ENCODE measurements around the gene SPTLC3. TPM values are rescaled to one million over a fixed set of nuclear protein-coding genes. Genes with fewer than 3 reads are reported as not detected.

SPTLC3 gene
- total RNA-seq, 4 donors from 2014 or later, result 62.5 to 76.6 (median 71.9) TPM

DNA sequence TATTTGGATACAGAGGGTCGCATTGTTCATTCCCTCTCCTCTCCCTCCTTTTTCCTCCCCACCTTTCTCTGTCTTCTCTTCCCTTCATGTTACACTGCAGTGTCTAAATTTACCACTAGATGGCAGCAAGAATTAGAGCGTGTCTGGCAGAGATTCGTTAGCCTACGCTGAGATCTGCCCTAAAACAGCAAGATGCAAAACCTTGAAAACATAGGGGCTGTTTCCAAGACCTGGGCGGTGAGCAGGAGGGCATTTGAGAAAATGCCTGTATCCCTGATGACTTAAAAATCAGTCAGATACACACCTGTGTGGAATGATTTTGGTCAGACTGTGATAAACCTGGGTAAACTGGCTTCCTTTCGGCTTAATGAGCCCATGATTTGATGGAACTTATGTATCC, 110.8 kb downstream of the SPTLC3 start:
- DNase-seq (ENCODE audit: low spot score in 2 of 2), result peak in 1 of 2 donors; percentile 23
- H3K4me3 ChIP-seq (ENCODE audit: low read depth, poor library complexity, severe bottlenecking), result no peak overlapping the region
- WGBS, 2 donors, result 17 to 20% methylated on average over 6 of the region's 6 CpGs
- TF ChIP-seq, protein P1, sequence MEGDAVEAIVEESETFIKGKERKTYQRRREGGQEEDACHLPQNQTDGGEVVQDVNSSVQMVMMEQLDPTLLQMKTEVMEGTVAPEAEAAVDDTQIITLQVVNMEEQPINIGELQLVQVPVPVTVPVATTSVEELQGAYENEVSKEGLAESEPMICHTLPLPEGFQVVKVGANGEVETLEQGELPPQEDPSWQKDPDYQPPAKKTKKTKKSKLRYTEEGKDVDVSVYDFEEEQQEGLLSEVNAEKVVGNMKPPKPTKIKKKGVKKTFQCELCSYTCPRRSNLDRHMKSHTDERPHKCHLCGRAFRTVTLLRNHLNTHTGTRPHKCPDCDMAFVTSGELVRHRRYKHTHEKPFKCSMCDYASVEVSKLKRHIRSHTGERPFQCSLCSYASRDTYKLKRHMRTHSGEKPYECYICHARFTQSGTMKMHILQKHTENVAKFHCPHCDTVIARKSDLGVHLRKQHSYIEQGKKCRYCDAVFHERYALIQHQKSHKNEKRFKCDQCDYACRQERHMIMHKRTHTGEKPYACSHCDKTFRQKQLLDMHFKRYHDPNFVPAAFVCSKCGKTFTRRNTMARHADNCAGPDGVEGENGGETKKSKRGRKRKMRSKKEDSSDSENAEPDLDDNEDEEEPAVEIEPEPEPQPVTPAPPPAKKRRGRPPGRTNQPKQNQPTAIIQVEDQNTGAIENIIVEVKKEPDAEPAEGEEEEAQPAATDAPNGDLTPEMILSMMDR (IDR thresholded peaks at IDR 0.05), result peak in 1 of 3 donors; percentile 65
- no peak for TF ChIP-seq POLR2A (IDR thresholded peaks at IDR 0.05)
- intact Hi-C loops (cut with DNase I; ENCODE audit: low total_unique reads), result no loop called here

- intact Hi-C loops (cut with DNase I; ENCODE audit: low total_unique reads), result loop anchor here (5.0 to 10.0 kb wide), 2 partner anchors 427 to 644 kb away; no protein-coding TSS in a partner anchor
- no peak overlapping the region for H3K4me3 ChIP-seq (ENCODE audit: low read depth, poor library complexity, severe bottlenecking)
- TF ChIP-seq, protein P1 (IDR thresholded peaks at IDR 0.05), result no peak
- TF ChIP-seq POLR2A (IDR thresholded peaks at IDR 0.05), result no peak
- WGBS, 2 donors, result 70 to 84% methylated on average over 1 of the region's 1 CpG
- DNase-seq (ENCODE audit: low spot score in 2 of 2), result no peak
Observed at GRCh38 chr20:13120471-13120870, 111.7 kb downstream of the SPTLC3 start.

GRCh38 chr20:13121840-13122515, 113.2 kb downstream of the SPTLC3 start:
- DNase-seq (ENCODE audit: low spot score in 2 of 2), result no peak
- no peak for TF ChIP-seq POLR2A (IDR thresholded peaks at IDR 0.05)
- TF ChIP-seq, protein P1 (IDR thresholded peaks at IDR 0.05), result no peak
- no peak overlapping the region for H3K4me3 ChIP-seq (ENCODE audit: low read depth, poor library complexity, severe bottlenecking)
- intact Hi-C loops (cut with DNase I; ENCODE audit: low total_unique reads), result loop anchor here (5.0 to 10.0 kb wide), 2 partner anchors 425 to 643 kb away; no protein-coding TSS in a partner anchor
- 91 to 92% methylated on average over 5 of the region's 5 CpGs for WGBS, 2 donors

DNA sequence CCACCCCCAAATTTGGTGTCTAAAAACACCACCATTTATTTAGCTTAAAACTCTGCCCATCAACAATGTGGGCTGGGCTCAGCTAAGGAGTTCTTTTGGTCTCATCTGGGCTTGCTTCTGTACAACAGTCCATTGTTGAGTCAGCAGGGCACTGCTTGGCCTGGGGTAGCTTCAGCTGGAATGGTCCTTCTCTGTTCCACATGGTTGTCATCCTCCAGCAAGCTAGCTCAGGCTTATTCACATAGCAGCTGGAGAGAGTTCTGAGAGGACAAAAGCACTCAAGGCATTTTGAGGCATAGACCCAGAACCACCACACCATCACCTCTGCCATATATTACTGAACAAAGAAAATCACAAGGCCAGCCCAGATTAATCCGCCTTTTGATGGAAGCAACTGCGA, 116.7 kb downstream of the SPTLC3 start:
- intact Hi-C loops (cut with DNase I; ENCODE audit: low total_unique reads), result loop anchor here (10.0 kb wide), 1 partner anchor 639 kb away; no protein-coding TSS in a partner anchor
- TF ChIP-seq POLR2A (IDR thresholded peaks at IDR 0.05), result no peak
- TF ChIP-seq, protein P1 (IDR thresholded peaks at IDR 0.05), result no peak
- H3K4me3 ChIP-seq (ENCODE audit: low read depth, poor library complexity, severe bottlenecking), result no peak overlapping the region
- 96% methylated on average over 2 of the region's 2 CpGs for WGBS, 2 donors
- DNase-seq (ENCODE audit: low spot score in 2 of 2), result no peak

- intact Hi-C loops (cut with DNase I; ENCODE audit: low total_unique reads), result loop anchor here (10.0 kb wide), 1 partner anchor 637 kb away; no protein-coding TSS in a partner anchor
- TF ChIP-seq POLR2A (IDR thresholded peaks at IDR 0.05), result no peak
- TF ChIP-seq, protein P1 (IDR thresholded peaks at IDR 0.05), result no peak
- 96 to 97% methylated on average over 1 of the region's 1 CpG for whole genome bisulfite sequencing, 2 donors
- no peak overlapping the region for H3K4me3 ChIP-seq (ENCODE audit: low read depth, poor library complexity, severe bottlenecking)
- no peak for DNase-seq (ENCODE audit: low spot score in 2 of 2)
Observed at GRCh38 chr20:13128173-13128572, 119.4 kb downstream of the SPTLC3 start.

All from lower leg skin (tissue), 4 donors.